Gastroesophageal sphincter (tissue), 4 donors: ENCODE measurements around the gene KIFAP3. TPM values are rescaled to one million over a fixed set of nuclear protein-coding genes. Genes with fewer than 3 reads are reported as not detected.
"Not testable (repeated sequence)": the region's sequence is repeated elsewhere in the genome, so short reads cannot be mapped to it uniquely, and the experiment has no call there.

Experiments
- ATAC-seq: fragments of 150-250 bp; one replicate; pipeline ENCODE4 v1.9.1; 2016; ENCODE audit warnings: mild to moderate bottlenecking, moderate library complexity
- H3K27ac ChIP-seq, 4 donors: fragments of 200-600 bp; sonication (generic) in 3 of 4; 1 replicate in 3 of 4; 2 replicates in 1 of 4; pipeline ENCODE4 v1.5.1; 2016 to 2019
- H3K27me3 ChIP-seq: fragments of 200-600 bp; sonication (generic); one replicate; pipeline ENCODE4 v1.5.1; 2019
- H3K36me3 ChIP-seq, 2 donors: fragments of 200-600 bp; sonication (generic); one replicate each; pipeline ENCODE4 v1.5.1; 2019; ENCODE audit warnings: control low read depth in 1 of 2
- H3K4me1 ChIP-seq, 3 donors: fragments of 200-600 bp; sonication (generic); 1 replicate in 2 of 3; 2 replicates in 1 of 3; pipeline ENCODE4 v1.5.1; 2016 to 2019; ENCODE audit warnings: control low read depth in 2 of 3
- H3K4me3 ChIP-seq, 2 donors: fragments of 200-600 bp; sonication (generic); one replicate each; pipeline ENCODE4 v1.5.1; 2019; ENCODE audit warnings: mild to moderate bottlenecking in 1 of 2, moderate library complexity in 1 of 2
- H3K9me3 ChIP-seq, 3 donors: fragments of 200-600 bp; sonication (generic); one replicate each; pipeline ENCODE4 v1.5.1; 2017 to 2019; ENCODE audit warnings: control low read depth in 2 of 3
- EP300 ChIP-seq: sonication (generic); formaldehyde crosslinking; IDR thresholded peaks from one replicate; pipeline ENCODE4 v1.6.1; 2017; ENCODE audit warnings: antibody characterized with exemption, mild to moderate bottlenecking
- POLR2A ChIP-seq, 2 donors: fragments of 450-650 bp; IDR thresholded peaks; one replicate each; pipeline ENCODE4 v1.6.1; 2017; ENCODE audit warnings: antibody characterized with exemption in 2 of 2, mild to moderate bottlenecking in 2 of 2, moderate library complexity in 1 of 2
- POLR2AphosphoS5 ChIP-seq: sonication (generic); formaldehyde crosslinking; IDR thresholded peaks from one replicate; pipeline ENCODE4 v1.6.1; 2017; ENCODE audit warnings: antibody characterized with exemption
- WGBS, 2 donors: methylation state at CpG; one replicate each; pipeline ENCODE4 v1.1.5; 2018; ENCODE audit warnings: low coverage in 1 of 2; 5-methylcytosine and 5-hydroxymethylcytosine counted together
- total RNA-seq, 4 donors: library from RNA; depleted of rRNA; stranded (reverse); fragments of >200 nt; gene quantifications; one replicate each; pipeline ENCODE4 v1.1.0, GENCODE V29; 2016
- TF ChIP-seq, protein P1 (sequence below), 4 experiments: fragments of 200-600 bp in 2 of 4; fragments of 450-650 bp in 2 of 4; sonication (generic) in 1 of 4; IDR thresholded peaks; one replicate each; pipeline ENCODE4 v1.5.1; 2017 to 2019; ENCODE audit warnings: antibody characterized with exemption in 4 of 4, mild to moderate bottlenecking in 2 of 4, moderate library complexity in 2 of 4

KIFAP3 gene
- total RNA-seq, 4 donors from 2014 or later, result 25.5 to 42.9 (median 36.6) TPM

DNA sequence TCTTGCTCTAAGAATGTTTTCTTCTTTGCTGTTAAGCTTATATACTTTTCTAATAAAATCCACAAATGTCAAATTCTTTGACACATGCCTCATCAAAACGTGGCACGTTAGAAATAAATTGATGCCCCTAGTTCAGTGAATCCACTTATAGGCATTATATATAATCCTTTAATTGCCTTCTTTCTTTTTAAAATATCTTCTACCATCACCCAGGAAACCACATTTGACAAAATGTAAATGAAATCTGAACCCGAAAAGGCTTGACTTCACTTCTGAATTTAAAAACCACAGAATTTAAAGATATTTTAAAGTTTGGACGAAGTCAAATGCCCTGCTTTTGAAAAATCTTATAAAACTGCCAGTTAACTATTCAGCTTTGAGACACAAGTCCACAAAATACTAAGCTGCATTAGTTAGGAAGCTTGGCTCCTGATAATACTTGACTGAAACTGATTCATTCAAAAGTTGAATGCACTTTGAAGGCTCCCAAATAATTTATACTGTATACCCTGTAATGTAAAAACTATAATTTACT is 22.4 kb upstream of the KIFAP3 start:
- ATAC-seq, result no peak
- Histone ChIP-seq H3K4me3 (no peak overlapping the region), H3K27me3 (no peaks in the 10 kb centered on the region), H3K4me1 (peaks cover 0 to 4% (median 0%) of the 10 kb centered on the region in 3 donors), H3K36me3 (no peaks in the 10 kb centered on the region), H3K9me3 (peaks cover 0 to 9% (median 0%) of the 10 kb centered on the region in 3 donors), H3K27ac (no peak overlapping the region)
- WGBS, 2 donors, result 53 to 55% methylated on average over 4 of the region's 4 CpGs
- TF ChIP-seq EP300 (no peak), POLR2A (IDR thresholded peaks at IDR 0.05) (no peak)

DNA sequence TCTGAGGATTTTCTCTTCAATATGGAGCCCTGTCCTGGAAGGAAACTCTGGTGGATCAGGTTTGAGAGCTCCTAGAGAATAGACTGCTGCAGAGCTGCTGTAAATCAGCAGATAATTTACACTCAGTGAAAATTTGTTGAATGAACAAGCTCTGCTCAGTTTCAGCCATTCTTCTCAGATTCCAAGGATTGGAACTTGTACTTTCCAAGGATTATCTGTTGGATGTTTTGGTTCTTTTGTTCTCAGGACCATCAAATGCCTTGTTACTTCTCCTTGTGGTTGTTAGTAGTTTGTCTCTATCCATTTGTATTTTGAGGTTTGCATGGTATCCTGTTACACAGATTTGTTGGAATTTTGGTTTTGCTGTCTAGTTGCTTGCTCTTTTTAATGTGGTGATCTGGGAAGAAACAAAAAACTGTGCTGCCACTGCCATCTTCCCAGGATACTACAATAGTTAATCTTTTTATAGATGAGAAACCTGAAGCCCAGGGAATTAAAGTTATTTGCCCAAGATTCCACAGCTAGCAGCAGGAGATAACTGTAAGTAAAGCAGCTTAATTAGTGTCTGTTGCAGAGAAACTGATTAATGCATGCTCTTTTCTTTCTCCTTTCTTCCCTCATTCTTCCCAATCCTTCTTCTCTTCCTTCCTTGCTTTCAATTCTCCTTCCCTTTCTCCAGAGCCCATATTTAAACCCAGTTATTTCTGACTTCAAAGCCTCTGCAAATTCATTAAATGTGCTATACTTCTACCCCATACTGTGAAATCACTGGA is 21.7 kb upstream of the KIFAP3 start:
- no peaks in the 10 kb centered on the region for H3K27me3 ChIP-seq
- H3K36me3 ChIP-seq, result no peaks in the 10 kb centered on the region
- peaks cover 0 to 9% (median 0%) of the 10 kb centered on the region in 3 donors for H3K9me3 ChIP-seq
- TF ChIP-seq EP300 (no peak), POLR2A (IDR thresholded peaks at IDR 0.05) (no peak), POLR2AphosphoS5 (no peak)
- no peak overlapping the region for H3K4me3 ChIP-seq
- ATAC-seq, result no peak
- H3K27ac ChIP-seq, result no peak overlapping the region
- H3K4me1 ChIP-seq, result peaks cover 0 to 4% (median 0%) of the 10 kb centered on the region in 3 donors

DNA sequence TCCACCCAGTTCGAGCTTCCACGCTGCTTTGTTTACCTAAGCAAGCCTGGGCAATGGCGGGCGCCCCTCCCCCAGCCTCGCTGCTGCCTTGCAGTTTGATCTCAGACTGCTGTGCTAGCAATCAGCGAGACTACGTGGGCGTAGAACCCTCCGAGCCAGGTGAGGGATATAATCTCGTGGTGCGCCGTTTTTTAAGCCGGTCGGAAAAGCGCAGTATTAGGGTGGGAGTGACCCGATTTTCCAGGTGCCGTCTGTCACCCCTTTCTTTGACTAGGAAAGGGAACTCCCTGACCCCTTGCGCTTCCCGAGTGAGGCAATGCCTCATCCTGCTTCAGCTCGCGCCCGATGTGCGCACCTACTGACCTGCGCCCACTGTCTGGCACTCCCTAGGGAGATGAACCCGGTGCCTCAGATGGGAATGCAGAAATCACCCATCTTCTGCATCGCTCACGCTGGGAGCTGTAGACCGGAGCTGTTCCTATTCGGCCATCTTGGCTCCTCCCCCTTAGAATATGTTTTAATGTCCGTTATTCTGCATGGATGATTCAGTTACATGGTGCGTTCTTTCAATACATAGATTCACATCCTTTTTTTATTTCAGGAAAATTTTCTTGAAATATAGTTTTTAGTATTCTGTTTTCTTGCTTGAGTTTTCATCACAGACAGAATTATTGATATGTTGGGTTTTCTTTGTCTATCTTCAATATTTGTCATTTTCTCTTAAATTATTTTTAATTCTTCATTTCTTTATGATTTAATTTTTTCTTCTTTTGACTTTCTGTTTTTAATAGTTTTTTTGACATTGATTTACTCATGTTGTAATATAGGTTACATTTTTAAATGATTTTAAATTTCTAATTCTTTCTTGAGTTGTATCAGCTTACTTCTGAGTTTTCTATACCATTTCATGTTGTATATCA is 20.5 kb upstream of the KIFAP3 start:
- ATAC-seq, H3K4me3 ChIP-seq, H3K27ac ChIP-seq, H3K9me3 ChIP-seq, H3K4me1 ChIP-seq, H3K27me3 ChIP-seq, H3K36me3 ChIP-seq: not testable (repeated sequence)
- WGBS, 2 donors, result 81 to 89% methylated on average over 3 to 22 of the region's 31 CpGs

DNA sequence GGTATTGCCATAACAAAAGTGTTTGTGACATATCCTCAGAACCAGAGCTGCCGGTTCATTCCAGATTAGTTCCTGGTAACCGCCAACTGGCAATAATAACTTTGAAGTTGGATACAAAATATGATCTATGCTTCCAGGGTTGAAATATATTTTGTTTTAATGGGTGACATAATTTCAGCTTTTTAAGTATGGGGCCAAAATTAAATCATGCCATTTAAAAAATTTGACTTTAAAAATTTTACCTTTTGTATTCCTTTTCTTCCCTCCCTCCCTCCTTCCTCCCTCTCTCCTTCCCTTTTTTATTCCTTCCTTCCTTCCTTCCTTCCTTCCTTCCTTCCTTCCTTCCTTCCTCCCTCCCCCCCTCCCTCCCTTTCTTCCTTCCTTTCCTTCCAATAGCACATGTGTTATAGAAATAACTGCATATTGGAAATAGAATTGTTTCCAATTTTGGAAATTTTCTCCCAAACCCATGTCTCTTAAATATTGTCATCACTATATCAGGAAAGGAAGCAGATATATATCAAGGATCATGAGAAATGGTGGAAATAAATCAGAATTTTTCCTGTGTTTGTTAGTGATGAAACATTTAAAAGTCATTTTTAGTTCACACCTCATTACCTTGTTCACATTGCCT is 12.0 kb upstream of the KIFAP3 start:
- no peaks in the 10 kb centered on the region for H3K9me3 ChIP-seq
- WGBS, 2 donors, result 56 to 67% methylated on average over 2 of the region's 2 CpGs
- no peak for ATAC-seq
- no peak for TF ChIP-seq EP300
- TF ChIP-seq POLR2AphosphoS5, result no peak
- TF ChIP-seq, protein P1, sequence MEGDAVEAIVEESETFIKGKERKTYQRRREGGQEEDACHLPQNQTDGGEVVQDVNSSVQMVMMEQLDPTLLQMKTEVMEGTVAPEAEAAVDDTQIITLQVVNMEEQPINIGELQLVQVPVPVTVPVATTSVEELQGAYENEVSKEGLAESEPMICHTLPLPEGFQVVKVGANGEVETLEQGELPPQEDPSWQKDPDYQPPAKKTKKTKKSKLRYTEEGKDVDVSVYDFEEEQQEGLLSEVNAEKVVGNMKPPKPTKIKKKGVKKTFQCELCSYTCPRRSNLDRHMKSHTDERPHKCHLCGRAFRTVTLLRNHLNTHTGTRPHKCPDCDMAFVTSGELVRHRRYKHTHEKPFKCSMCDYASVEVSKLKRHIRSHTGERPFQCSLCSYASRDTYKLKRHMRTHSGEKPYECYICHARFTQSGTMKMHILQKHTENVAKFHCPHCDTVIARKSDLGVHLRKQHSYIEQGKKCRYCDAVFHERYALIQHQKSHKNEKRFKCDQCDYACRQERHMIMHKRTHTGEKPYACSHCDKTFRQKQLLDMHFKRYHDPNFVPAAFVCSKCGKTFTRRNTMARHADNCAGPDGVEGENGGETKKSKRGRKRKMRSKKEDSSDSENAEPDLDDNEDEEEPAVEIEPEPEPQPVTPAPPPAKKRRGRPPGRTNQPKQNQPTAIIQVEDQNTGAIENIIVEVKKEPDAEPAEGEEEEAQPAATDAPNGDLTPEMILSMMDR (IDR thresholded peaks at IDR 0.05), result no peak
- H3K36me3 ChIP-seq, result no peaks in the 10 kb centered on the region
- no peak overlapping the region for H3K27ac ChIP-seq
- H3K4me3 ChIP-seq, result no peak overlapping the region
- H3K4me1 ChIP-seq, result no peaks in the 10 kb centered on the region
- H3K27me3 ChIP-seq, result no peaks in the 10 kb centered on the region

DNA sequence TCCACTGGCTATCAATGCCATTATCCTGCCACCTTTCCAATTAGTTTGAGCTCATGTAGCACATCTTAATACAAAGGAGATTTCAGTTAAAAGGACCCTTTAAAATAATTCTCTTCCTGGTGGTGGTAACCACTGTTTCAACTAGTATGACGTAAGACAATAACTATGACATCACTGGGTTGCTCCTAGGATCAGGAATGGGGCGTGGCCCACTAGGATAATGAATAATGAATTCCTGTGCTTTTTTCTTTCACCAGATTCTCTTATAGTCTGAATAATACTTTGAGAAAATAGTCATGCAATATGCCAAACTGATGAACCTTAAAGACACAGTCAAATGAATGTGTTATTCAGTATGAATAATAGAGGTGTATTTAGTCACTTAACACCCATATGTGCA is 10.6 kb upstream of the KIFAP3 start:
- ATAC-seq, result no peak
- no peaks in the 10 kb centered on the region for H3K27me3 ChIP-seq
- no peak overlapping the region for H3K4me3 ChIP-seq
- no peak overlapping the region for H3K27ac ChIP-seq
- WGBS, 2 donors, result 70 to 87% methylated on average over 2 of the region's 2 CpGs
- no peaks in the 10 kb centered on the region for H3K9me3 ChIP-seq
- no peaks in the 10 kb centered on the region for H3K36me3 ChIP-seq
- no peak for TF ChIP-seq EP300
- TF ChIP-seq POLR2A (IDR thresholded peaks at IDR 0.05), result no peak
- TF ChIP-seq, protein P1 (IDR thresholded peaks at IDR 0.05), result no peak
- TF ChIP-seq POLR2AphosphoS5, result no peak
- H3K4me1 ChIP-seq, result no peaks in the 10 kb centered on the region

DNA sequence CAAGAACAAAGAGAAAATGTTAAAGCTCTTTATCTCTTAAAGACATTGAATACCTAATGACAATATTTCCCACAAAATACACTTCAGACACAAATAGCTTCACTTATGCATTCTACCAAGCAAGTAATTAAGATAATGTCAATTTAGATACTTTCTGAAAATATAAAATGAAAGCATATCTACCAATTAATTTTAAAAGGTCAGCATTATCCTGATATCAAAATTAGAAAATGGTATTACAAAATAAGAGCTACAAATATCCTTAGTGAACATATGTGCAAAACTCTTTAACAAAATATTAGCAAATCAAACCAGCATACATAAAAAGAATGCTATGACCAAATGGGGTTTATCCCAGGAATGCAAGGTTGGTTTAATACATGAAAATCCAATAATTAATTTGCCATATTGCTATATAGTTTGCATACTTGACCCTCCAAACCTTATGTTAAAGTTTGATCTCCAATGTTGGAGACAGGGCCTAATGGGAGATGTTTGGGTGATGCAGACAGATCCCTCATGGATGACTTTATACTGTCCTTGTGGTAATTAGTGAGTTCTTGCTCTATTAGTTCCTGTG is 4.2 kb upstream of the KIFAP3 start:
- H3K9me3 ChIP-seq, result peaks cover 0 to 5% (median 0%) of the 10 kb centered on the region in 3 donors
- H3K4me3 ChIP-seq, result no peak overlapping the region
- TF ChIP-seq, protein P1 (IDR thresholded peaks at IDR 0.05), result no peak
- TF ChIP-seq EP300 (no peak), POLR2A (IDR thresholded peaks at IDR 0.05) (no peak), POLR2AphosphoS5 (no peak)
- no peaks in the 10 kb centered on the region for H3K36me3 ChIP-seq
- no peak for ATAC-seq
- H3K4me1 ChIP-seq, result peaks cover 0 to 11% (median 0%) of the 10 kb centered on the region in 3 donors
- H3K27ac ChIP-seq, result no peak overlapping the region
- no peaks in the 10 kb centered on the region for H3K27me3 ChIP-seq
